Vagina (tissue), 2 donors: ENCODE results near the gene NCOA3.

Experiments used
- POLR2A ChIP-seq, 2 donors: fragments of 450-650 bp; IDR thresholded peaks; one replicate each; pipeline ENCODE4 v1.6.1; 2017; ENCODE audit warnings: antibody characterized with exemption in 2 of 2, mild to moderate bottlenecking in 2 of 2, moderate library complexity in 2 of 2
- POLR2AphosphoS5 ChIP-seq, 2 donors: sonication (generic); formaldehyde crosslinking; IDR thresholded peaks; one replicate each; pipeline ENCODE4 v1.9.0; 2017; ENCODE audit warnings: antibody characterized with exemption in 2 of 2, mild to moderate bottlenecking in 2 of 2, low read depth in 1 of 2; ENCODE audit not compliant: insufficient read depth in 1 of 2
- TF ChIP-seq, protein P1 (sequence below), 3 experiments: fragments of 450-650 bp in 2 of 3; fragments of 200-600 bp in 1 of 3; sonication (generic) in 1 of 3; IDR thresholded peaks; one replicate each; pipeline ENCODE4 v1.5.1; 2017 to 2019; ENCODE audit warnings: antibody characterized with exemption in 3 of 3, mild to moderate bottlenecking in 2 of 3, moderate library complexity in 2 of 3

DNA sequence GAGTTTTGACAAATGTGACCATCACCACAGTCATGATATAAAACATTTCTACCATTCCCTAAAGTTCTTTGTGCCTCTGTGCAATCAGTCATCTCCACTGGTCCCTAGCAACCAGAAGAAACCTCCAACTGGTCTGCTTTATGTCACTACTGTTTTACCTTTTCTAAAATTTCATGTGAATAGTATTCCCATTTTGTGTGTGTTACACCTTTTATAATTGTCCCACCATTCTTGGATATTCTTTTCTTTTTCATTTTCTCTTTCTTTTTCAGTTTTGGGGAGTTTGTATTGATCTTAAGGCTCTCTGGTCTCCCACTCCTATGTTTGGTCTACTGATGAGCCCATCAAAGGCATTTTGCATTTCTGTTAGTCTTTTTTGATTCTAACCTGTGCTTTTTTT is 95.4 kb downstream of the NCOA3 start:
- TF ChIP-seq, protein P1, sequence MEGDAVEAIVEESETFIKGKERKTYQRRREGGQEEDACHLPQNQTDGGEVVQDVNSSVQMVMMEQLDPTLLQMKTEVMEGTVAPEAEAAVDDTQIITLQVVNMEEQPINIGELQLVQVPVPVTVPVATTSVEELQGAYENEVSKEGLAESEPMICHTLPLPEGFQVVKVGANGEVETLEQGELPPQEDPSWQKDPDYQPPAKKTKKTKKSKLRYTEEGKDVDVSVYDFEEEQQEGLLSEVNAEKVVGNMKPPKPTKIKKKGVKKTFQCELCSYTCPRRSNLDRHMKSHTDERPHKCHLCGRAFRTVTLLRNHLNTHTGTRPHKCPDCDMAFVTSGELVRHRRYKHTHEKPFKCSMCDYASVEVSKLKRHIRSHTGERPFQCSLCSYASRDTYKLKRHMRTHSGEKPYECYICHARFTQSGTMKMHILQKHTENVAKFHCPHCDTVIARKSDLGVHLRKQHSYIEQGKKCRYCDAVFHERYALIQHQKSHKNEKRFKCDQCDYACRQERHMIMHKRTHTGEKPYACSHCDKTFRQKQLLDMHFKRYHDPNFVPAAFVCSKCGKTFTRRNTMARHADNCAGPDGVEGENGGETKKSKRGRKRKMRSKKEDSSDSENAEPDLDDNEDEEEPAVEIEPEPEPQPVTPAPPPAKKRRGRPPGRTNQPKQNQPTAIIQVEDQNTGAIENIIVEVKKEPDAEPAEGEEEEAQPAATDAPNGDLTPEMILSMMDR (IDR thresholded peaks at IDR 0.05): no peak
- TF ChIP-seq POLR2AphosphoS5 (IDR thresholded peaks at IDR 0.05; ENCODE audit: insufficient read depth in 1 of 2, low read depth in 1 of 2) (no peak), POLR2A (IDR thresholded peaks at IDR 0.05) (no peak)
